Measurements from ENCODE around the gene BRIP1. TPM values are rescaled to one million over a fixed set of nuclear protein-coding genes. Genes with fewer than 3 reads are reported as not detected.

The BRIP1 gene
- total RNA-seq, 1 experiment from 2014 or later, result 20.2 TPM

GRCh38 chr17:61709567-61709966, 153.8 kb downstream of the BRIP1 start:
- no peak overlapping the region for H3K27ac Mint-ChIP-seq
- no peak overlapping the region for H2AFZ ChIP-seq (ENCODE audit: low read length)
- H3K79me2 ChIP-seq (ENCODE audit: insufficient read depth, low read length), result no peaks in the 10 kb centered on the region
- no peaks in the 10 kb centered on the region for H3K23me2 ChIP-seq (ENCODE audit: insufficient read length, low read depth, low read length, poor library complexity, severe bottlenecking)
- H3K4ac ChIP-seq (ENCODE audit: low read depth, low read length), result no peak overlapping the region
- peaks cover 14 to 18% of the 10 kb centered on the region in 2 experiments for H3K9me3 Mint-ChIP-seq
- H2BK5ac ChIP-seq (ENCODE audit: insufficient read length, low read length), result no peak overlapping the region
- no peak overlapping the region for H4K91ac ChIP-seq (ENCODE audit: insufficient read length, low read depth, low read length)
- no peak for DNase-seq
- no peak overlapping the region for H3K9ac ChIP-seq (ENCODE audit: extremely low read depth, insufficient read length, low read length)
- no peaks in the 10 kb centered on the region for H3K27me3 ChIP-seq (ENCODE audit: insufficient read depth, low read length)
- H2BK20ac ChIP-seq (ENCODE audit: low read depth, low read length, poor library complexity, severe bottlenecking), result no peak overlapping the region
- H3K4me1 ChIP-seq (ENCODE audit: insufficient read depth, low read length), result no peaks in the 10 kb centered on the region
- H3K14ac ChIP-seq (ENCODE audit: insufficient read depth, low read length), result no peak overlapping the region
- no peak overlapping the region for H4K5ac ChIP-seq (ENCODE audit: insufficient read length, low read depth, low read length)
- TF ChIP-seq, protein P1, sequence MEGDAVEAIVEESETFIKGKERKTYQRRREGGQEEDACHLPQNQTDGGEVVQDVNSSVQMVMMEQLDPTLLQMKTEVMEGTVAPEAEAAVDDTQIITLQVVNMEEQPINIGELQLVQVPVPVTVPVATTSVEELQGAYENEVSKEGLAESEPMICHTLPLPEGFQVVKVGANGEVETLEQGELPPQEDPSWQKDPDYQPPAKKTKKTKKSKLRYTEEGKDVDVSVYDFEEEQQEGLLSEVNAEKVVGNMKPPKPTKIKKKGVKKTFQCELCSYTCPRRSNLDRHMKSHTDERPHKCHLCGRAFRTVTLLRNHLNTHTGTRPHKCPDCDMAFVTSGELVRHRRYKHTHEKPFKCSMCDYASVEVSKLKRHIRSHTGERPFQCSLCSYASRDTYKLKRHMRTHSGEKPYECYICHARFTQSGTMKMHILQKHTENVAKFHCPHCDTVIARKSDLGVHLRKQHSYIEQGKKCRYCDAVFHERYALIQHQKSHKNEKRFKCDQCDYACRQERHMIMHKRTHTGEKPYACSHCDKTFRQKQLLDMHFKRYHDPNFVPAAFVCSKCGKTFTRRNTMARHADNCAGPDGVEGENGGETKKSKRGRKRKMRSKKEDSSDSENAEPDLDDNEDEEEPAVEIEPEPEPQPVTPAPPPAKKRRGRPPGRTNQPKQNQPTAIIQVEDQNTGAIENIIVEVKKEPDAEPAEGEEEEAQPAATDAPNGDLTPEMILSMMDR (conservative IDR thresholded peaks at IDR 0.05), result no peak
- H3K4me1 Mint-ChIP-seq, result no peaks in the 10 kb centered on the region
- H2BK15ac ChIP-seq (ENCODE audit: low read depth, low read length), result no peak overlapping the region
- no peak overlapping the region for H3K56ac ChIP-seq (ENCODE audit: insufficient read length, low read depth, low read length)
- H2BK120ac ChIP-seq (ENCODE audit: low read depth, low read length, poor library complexity, severe bottlenecking), result no peak overlapping the region
- H3K23ac ChIP-seq (ENCODE audit: insufficient read length, low read depth, low read length), result no peak overlapping the region
- no peak overlapping the region for H3K4me3 Mint-ChIP-seq
- no peaks in the 10 kb centered on the region for H3K9me3 ChIP-seq (ENCODE audit: control insufficient read depth, low read depth, low read length)
- H3K4me2 ChIP-seq (ENCODE audit: insufficient read depth, insufficient read length, low read length), result no peak overlapping the region
- H3T11ph ChIP-seq (ENCODE audit: low read length), result no peak overlapping the region
- H3K79me1 ChIP-seq (ENCODE audit: insufficient read depth, low read depth, low read length, poor library complexity, severe bottlenecking), result no peaks in the 10 kb centered on the region
- H4K8ac ChIP-seq (replicated peaks; ENCODE audit: insufficient read length, low read depth, low read length), result no peak overlapping the region
- WGBS (ENCODE audit: extremely low coverage, insufficient read length, low lambda C conversion rate), result no CpG with 5 or more reads among the region's 1 CpG
- H2AK5ac ChIP-seq (ENCODE audit: insufficient read length, low read length), result no peak overlapping the region
- no peak overlapping the region for H3K18ac ChIP-seq (ENCODE audit: insufficient read length, low read depth, low read length)
- no peaks in the 10 kb centered on the region for H4K20me1 ChIP-seq (ENCODE audit: control insufficient read depth, insufficient read depth, insufficient read length)
- H2BK12ac ChIP-seq (ENCODE audit: insufficient read length, low read depth, low read length), result no peak overlapping the region
- H3K36me3 Mint-ChIP-seq (ENCODE audit: insufficient read depth in 1 of 3, low read depth in 3 of 3), result peaks cover 23 to 46% (median 29%) of the 10 kb centered on the region in 3 experiments
- no peaks in the 10 kb centered on the region for H3K27me3 Mint-ChIP-seq (ENCODE audit: low read depth)
- H3K27ac ChIP-seq (ENCODE audit: insufficient read length, low read depth, low read length), result no peak overlapping the region
